GM11168 (cell line): ENCODE measurements around the gene RPL28.
"Not testable (repeated sequence)": the region's sequence is repeated elsewhere in the genome, so short reads cannot be mapped to it uniquely, and the experiment has no call there.

Experiments used
- in situ Hi-C: fragments of 300-500 bp; cut with MboI; formaldehyde crosslinking; loops from one replicate; pipeline ENCODE4 v1.12.0; 2022; ENCODE audit warnings: low sequenced_read_pairs; ENCODE audit not compliant: unreplicated experiment

Gene RPL28

GRCh38 chr19:55442372-55442961, 56.7 kb downstream of the RPL28 start:
- in situ Hi-C loops: no loop called here

GRCh38 chr19:55443045-55443823, 57.5 kb downstream of the RPL28 start, which contains the start of gene SHISA7:
TSS of gene SHISA7 (minus strand) at chr19:55443300. CDS start at chr19:55442863, 437 bp downstream.
- in situ Hi-C loops: no loop called here

- in situ Hi-C loops: no loop called here
These were observed 58.2 kb downstream of the RPL28 start for GRCh38 chr19:55443824-55444480.

- in situ Hi-C loops: no loop called here
These were observed 58.9 kb downstream of the RPL28 start for GRCh38 chr19:55444646-55445045.

- in situ Hi-C loops: no loop called here
These were observed 60.3 kb downstream of the RPL28 start for GRCh38 chr19:55446060-55446459.

- in situ Hi-C loops: no loop called here
These were observed 61.9 kb downstream of the RPL28 start for GRCh38 chr19:55447421-55448174.

GRCh38 chr19:55448175-55448490, 62.4 kb downstream of the RPL28 start:
- in situ Hi-C loops: not testable (repeated sequence)

GRCh38 chr19:55449469-55449868, 63.7 kb downstream of the RPL28 start:
- in situ Hi-C loops: no loop called here

GRCh38 chr19:55451163-55451964, 65.6 kb downstream of the RPL28 start:
- in situ Hi-C loops: no loop called here

- in situ Hi-C loops: no loop called here
These were observed 66.4 kb downstream of the RPL28 start for GRCh38 chr19:55451965-55452748.
